Osteoblast (primary cell): Measurements from ENCODE around the gene PBLD. TPM values are rescaled to one million over a fixed set of nuclear protein-coding genes. Genes with fewer than 3 reads are reported as not detected.

Experiments used
- DNase-seq: peaks from one replicate; pipeline ENCODE4 v3.0.0; 2011; ENCODE audit warnings: low spot score, mixed read lengths; ENCODE audit not compliant: insufficient read length; ENCODE audit errors: missing footprints
- H2AFZ ChIP-seq: 2 replicates; pipeline ENCODE4 v1.6.0; 2011; ENCODE audit warnings: mild to moderate bottlenecking, low read length
- H3K27ac ChIP-seq: 2 replicates; pipeline ENCODE4 v1.5.1; 2011; ENCODE audit warnings: mild to moderate bottlenecking, low read depth, low read length, moderate library complexity
- H3K27me3 ChIP-seq: 2 replicates; pipeline ENCODE4 v1.6.0; 2012; ENCODE audit warnings: mild to moderate bottlenecking, control low read depth, inconsistent platforms, low read length, moderate library complexity; ENCODE audit not compliant: insufficient read depth
- H3K36me3 ChIP-seq: 2 replicates; pipeline ENCODE4 v1.5.1; 2011; ENCODE audit warnings: mild to moderate bottlenecking, low read length, control low read depth, moderate library complexity; ENCODE audit not compliant: insufficient read depth
- H3K4me1 ChIP-seq: 2 replicates; pipeline ENCODE4 v1.5.1; 2011; ENCODE audit warnings: mild to moderate bottlenecking, low read length, control low read depth, moderate library complexity; ENCODE audit not compliant: insufficient read depth
- H3K4me2 ChIP-seq: 2 replicates; pipeline ENCODE4 v1.6.0; 2011; ENCODE audit warnings: mild to moderate bottlenecking, low read length; ENCODE audit not compliant: insufficient read depth
- H3K4me3 ChIP-seq: fragments of 200-600 bp; sonication (generic); 3 replicates; pipeline ENCODE4 v1.5.1; 2012; ENCODE audit warnings: mild to moderate bottlenecking, low read length, inconsistent platforms; ENCODE audit not compliant: insufficient read depth
- H3K79me2 ChIP-seq: 2 replicates; pipeline ENCODE4 v1.6.0; 2012; ENCODE audit warnings: mild to moderate bottlenecking, low read length, control low read depth, inconsistent platforms; ENCODE audit not compliant: insufficient read depth
- H3K9me3 ChIP-seq: 2 replicates; pipeline ENCODE4 v1.5.1; 2011; ENCODE audit warnings: low read depth, low read length, control low read depth
- H4K20me1 ChIP-seq: 2 replicates; pipeline ENCODE4 v1.6.0; 2012; ENCODE audit warnings: mild to moderate bottlenecking, low read length, control low read depth; ENCODE audit not compliant: insufficient read depth
- CTCF ChIP-seq: IDR thresholded peaks from 2 replicates; pipeline ENCODE4 v1.5.1; 2011; ENCODE audit warnings: mild to moderate bottlenecking, low read depth, low read length, moderate library complexity; ENCODE audit errors: extremely low read depth
- total RNA-seq: library from RNA; depleted of rRNA; stranded (reverse); fragments of >200 nt; gene quantifications from 2 replicates; pipeline ENCODE4 v1.2.3, GENCODE V29; 2012

The PBLD gene
- total RNA-seq, 1 donor = 13.4 TPM

GRCh38 chr10:68310531-68310930, 22.2 kb downstream of the PBLD start:
- H3K27me3 ChIP-seq = no peaks in the 10 kb centered on the region
- no peaks in the 10 kb centered on the region for H3K9me3 ChIP-seq
- no peaks in the 10 kb centered on the region for H3K4me1 ChIP-seq
- no peak for DNase-seq
- H3K79me2 ChIP-seq = no peaks in the 10 kb centered on the region
- H3K4me3 ChIP-seq = no peak overlapping the region
- H4K20me1 ChIP-seq = no peaks in the 10 kb centered on the region
- H2AFZ ChIP-seq = no peak overlapping the region
- TF ChIP-seq CTCF = no peak
- H3K4me2 ChIP-seq = no peak overlapping the region
- no peak overlapping the region for H3K27ac ChIP-seq
- no peaks in the 10 kb centered on the region for H3K36me3 ChIP-seq

- H2AFZ ChIP-seq = no peak overlapping the region
- no peaks in the 10 kb centered on the region for H3K79me2 ChIP-seq
- no peak overlapping the region for H3K4me3 ChIP-seq
- no peaks in the 10 kb centered on the region for H3K36me3 ChIP-seq
- no peak for TF ChIP-seq CTCF
- no peaks in the 10 kb centered on the region for H3K27me3 ChIP-seq
- H3K9me3 ChIP-seq = no peaks in the 10 kb centered on the region
- H3K27ac ChIP-seq = no peak overlapping the region
- no peaks in the 10 kb centered on the region for H3K4me1 ChIP-seq
- no peak for DNase-seq
- no peak overlapping the region for H3K4me2 ChIP-seq
- no peaks in the 10 kb centered on the region for H4K20me1 ChIP-seq
Measured at GRCh38 chr10:68305854-68306253, 26.9 kb downstream of the PBLD start.

- H3K27me3 ChIP-seq = no peaks in the 10 kb centered on the region
- H4K20me1 ChIP-seq = no peaks in the 10 kb centered on the region
- no peaks in the 10 kb centered on the region for H3K36me3 ChIP-seq
- no peak overlapping the region for H3K4me3 ChIP-seq
- H2AFZ ChIP-seq = no peak overlapping the region
- H3K79me2 ChIP-seq = no peaks in the 10 kb centered on the region
- no peak overlapping the region for H3K27ac ChIP-seq
- H3K4me1 ChIP-seq = no peaks in the 10 kb centered on the region
- no peaks in the 10 kb centered on the region for H3K9me3 ChIP-seq
- H3K4me2 ChIP-seq = no peak overlapping the region
- no peak for DNase-seq
- no peak for TF ChIP-seq CTCF
Measured at GRCh38 chr10:68303849-68304412, 28.8 kb downstream of the PBLD start.

GRCh38 chr10:68302871-68303270, 29.9 kb downstream of the PBLD start:
- Histone ChIP-seq H4K20me1 (no peaks in the 10 kb centered on the region), H2AFZ (no peak overlapping the region), H3K27ac (no peak overlapping the region), H3K79me2 (no peaks in the 10 kb centered on the region), H3K36me3 (no peaks in the 10 kb centered on the region), H3K4me3 (no peak overlapping the region), H3K9me3 (no peaks in the 10 kb centered on the region), H3K27me3 (no peaks in the 10 kb centered on the region), H3K4me2 (no peak overlapping the region), H3K4me1 (no peaks in the 10 kb centered on the region)
- DNase-seq = no peak
- TF ChIP-seq CTCF = no peak
